NCI-H1048 (cell line): ENCODE data around the gene ENSA.
"Not testable (repeated sequence)": the region's sequence is repeated elsewhere in the genome, so short reads cannot be mapped to it uniquely, and the experiment has no call there.

Source experiments
- DNase-seq: peaks from one replicate; lab custom pipeline; 2025; lab: John Stamatoyannopoulos, UW

The ENSA gene

DNA sequence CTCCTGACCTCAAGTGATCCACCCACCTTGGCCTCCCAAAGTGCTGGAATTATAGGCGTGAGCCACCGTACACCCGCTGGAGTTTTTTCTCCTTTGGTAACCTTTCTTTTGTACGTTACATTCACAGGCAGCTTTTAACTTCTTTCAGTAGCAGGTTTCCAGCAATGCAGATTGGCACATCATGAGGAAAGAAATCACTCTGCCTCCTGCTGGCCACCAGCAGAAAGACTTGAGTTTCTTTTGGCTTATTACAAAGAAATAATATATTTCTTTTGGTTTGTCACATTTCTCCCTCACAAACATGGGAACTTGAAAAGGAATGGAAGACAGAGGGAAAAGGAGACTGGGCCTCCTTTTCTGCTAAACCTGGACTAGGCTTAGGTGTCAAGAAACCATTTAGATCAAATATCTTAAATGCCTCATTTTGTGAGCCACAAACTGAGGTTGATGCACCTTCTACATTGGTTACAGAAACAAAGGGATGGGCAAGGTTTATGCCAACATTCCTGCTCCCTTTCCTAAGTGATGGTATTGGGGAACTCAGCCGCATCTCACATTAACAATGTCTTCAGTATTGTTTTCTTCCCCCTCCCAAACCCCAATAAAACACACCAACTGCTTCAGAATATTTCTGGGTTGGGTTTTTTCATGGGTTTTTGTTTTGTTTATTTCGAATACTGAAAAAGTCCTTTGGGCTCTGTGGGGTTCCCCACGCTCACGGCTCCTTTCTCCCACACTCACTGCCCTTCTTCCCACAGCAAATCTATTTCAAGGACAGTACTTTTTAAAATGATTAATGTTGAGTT lies 7.7 kb downstream of the ENSA start:
- no peak for DNase-seq

DNA sequence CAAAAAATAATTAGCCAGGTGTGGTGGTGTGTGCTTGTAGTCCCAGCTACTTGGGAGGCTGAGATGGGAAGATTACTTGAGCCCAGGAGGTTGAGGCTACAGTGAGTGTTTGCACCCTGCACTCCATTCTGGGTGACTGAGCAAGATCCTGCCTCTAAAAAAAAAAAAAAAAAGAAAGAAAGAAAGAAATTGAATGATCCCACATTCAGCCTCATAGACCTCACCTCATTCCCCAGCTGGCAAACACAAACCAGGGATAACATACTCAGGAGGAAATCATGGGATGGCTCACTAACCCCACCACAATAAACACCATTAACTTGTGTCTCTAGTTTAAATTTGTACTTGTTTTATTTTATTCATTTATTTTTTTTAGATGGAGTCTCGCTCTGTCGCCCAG lies 8.5 kb downstream of the ENSA start:
- no peak for DNase-seq

DNA sequence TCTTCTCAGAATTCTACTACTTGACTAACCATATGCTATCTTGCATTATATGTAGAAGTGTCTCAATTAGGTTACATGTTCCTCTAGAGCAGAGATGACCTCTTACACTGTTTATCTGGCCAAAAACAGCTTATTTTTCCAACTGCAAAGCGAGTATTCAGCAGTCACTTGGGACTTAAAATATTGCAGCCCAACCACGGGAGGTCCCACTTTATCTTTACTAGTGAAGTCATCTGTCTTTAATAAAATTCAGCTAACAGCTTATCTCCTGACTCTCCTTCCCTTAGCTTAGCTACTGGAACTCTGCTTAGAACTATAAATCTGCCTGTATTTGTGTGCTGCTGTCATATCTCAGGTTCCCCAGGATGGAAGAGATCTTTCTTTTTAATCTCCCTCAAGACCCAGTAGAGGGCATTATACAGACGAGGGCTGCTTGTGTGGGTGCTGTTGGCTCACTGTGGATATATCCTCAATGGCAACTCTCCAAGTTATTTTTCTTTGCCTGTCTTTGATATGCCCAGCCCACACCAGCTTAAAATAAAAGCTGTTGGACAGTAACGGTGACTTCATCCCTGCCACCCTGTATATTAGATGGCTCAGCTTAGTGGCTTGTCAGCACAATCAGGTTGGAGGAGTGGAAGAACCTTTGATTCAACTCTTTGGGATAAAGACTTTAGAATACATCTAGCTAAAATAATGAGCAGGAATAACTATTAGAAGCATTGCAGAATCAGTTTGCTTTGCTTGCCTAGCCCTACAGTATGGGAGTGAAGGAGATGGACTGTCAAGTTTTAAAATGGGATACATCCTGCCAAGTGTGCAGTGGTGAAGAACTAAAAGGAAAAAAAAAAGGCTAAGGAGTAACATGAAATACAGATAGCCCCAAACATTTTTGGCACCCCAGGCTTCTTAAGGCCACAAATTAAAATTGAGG lies 9.6 kb downstream of the ENSA start:
- no peak for DNase-seq

DNA sequence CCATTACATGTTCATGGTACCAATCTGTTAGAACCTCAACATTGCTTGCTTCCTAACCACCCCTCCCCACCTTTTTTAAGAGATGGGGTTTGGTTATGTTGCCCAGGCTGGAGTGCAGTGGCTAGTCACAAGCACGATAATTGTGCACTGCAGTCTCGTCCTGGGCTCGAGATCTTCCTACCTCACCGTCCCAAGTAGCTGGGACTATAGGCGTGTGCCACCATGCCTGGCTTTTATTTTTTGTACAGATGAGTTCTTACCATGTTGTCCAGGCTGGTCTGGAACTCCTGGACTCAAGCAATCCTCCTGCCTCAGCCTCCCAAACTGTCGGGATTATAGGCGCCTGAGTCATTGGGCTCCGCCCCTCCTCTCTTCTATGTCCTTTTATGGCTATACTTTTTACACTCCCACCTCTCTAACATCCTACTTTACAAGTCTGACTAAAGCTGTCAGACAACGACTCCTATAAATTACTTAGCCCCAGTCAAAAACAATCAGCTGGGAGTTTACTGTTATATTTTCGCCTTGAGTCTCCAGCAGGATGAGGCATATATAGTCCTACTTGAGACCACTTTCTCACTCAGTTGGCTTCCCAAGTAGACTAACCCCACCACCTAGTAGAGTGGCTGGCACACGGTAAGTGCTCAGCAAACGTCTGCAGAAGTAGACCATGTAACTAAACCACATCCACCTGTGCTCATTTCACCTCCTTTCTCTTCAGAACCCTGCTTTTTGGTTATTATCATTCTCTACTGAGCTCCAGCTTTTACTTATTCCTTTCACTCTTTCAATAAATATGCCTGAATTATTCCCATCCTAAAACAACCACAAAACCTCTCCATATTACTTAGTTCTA lies 13.8 kb downstream of the ENSA start:
- no peak for DNase-seq

DNA sequence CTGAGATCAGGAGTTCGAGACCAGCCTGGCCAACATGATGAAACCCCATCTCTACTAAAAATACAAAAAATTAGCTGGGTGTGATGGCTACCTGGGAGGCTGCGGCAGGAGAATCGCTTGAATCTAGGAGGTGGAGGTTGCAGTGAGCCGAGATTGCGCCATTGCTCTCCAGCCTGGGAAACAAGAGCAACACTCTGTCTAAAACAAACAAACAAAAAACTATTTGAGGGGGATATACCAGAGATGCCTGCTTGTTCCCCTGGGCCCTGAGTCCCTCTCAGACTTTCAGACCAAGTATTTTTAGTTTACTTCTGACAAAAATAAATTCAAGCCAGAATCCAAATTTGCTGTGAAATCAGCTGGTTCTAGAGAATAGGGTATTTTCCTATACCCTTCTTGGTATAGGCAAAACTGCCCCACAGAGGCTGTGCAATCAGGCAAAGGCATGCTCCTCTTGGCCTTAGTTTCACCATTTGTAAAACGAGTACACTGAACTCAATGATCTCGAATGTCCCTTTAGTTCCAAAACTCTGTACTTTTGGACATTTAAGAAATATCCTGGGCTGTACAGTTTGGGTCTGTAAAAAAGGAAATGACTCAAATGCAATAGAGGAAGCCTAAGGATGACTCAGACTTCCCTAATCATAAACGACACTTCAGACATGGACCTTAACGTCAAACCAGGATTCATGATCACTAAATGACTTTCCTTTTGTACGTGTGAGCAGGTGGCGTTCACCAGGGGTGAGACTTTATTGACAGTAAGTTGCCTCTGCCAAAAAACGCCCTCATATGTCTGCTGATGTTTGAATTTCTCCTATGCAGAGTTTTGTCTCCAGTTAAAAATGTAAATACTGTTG lies 16.1 kb downstream of the ENSA start:
- DNase-seq: no peak

DNA sequence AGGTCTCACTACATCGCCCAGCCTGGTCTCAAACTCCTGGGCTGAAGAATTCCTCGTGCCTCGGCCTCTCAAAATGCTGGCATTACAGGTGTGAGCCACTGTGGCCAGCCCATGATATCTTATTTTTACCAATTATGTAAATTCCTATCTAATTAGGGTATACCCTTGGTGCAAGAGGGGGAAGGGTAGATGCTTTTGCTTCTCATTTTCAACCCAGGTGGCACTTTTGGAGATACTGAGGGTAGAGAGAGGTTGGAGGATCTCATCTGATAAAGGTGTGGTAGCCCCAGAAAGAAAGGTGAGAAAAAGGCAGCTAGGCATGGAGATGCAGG lies 17.4 kb downstream of the ENSA start:
- DNase-seq: no peak

DNA sequence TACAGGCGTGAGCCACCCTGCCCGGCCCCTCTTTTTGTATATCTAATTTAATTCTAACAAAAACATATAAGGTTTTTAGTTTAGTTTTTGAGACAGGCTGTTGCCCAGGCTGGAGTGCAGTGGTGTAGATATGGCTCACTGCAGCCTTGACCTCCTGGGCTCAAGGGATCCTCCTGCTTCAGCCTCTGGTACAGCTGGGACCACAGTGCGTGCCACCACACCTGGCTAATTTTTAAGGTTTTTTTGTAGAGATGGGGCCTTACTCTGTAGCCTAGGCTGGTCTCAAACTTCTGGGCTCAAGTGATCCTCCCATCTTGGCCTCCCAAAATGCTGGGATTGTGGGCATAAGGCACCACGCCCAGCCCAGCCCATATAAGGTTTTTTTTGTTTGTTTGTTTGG lies 18.8 kb downstream of the ENSA start:
- DNase-seq: no peak

DNA sequence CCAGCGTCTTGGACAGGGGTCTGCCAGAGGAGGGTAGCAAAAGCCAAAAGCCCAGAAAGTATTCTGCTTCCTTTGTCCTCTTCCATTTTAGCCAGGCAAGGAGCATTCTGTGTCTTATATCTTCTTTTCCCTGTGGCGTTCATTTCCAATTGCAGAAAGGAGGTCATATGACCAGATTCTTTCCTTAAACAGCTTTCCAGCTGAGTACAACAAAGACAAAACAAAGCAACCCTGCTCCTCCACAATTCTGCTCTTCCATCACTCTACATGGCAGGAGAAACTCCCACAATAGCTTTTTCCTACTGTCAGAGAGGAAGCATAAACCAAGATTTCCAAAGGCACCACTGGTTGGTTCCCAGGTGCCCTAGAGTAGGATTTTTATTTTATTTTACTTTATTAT lies 19.7 kb downstream of the ENSA start:
- DNase-seq: no peak

DNA sequence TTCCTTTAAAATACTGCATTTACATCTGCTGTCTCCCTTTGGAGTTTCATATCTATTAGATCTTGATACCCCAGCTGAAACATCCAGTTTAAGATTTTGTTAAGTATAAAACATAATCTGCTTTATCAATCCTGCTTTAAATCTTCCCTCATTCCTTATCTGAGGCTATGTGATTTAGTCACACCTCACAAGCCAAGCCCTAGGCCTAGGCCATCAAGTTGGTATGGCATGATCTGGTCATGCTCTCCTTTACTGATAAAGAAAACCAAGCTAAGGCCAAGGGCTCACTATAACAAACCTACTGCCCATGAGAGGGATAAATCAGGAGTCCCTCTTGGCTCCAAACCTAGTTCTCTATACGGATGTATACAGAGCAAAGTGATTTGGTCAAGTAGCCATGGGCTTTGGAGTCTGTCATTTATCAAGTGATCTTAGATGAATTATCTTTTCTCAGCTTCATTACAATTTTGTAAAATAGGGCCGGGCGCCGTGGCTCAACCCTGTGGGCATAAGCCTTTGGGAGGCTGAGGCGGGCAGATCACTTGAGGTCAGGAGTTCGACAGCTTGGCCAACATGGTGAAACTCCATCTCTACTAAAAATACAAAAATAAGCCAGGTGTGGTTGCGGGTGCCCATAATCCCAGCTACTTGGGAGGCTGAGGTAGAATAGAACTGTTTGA lies 22.8 kb downstream of the ENSA start:
- DNase-seq: no peak

DNA sequence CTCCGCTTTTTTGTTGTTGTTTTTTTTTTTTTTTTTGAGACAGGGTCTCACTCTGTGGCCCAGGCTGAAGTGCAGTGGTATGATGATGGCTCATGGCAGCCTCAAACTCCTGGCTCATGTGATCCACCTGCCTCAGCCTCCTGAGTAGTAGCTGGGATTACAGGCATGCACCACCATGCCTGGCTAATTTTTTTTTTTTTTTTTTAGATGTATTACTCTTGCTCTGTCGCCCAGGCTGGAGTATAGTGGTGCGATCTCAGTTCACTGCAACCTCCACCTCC lies 24.0 kb downstream of the ENSA start:
- not testable (repeated sequence) for DNase-seq

DNA sequence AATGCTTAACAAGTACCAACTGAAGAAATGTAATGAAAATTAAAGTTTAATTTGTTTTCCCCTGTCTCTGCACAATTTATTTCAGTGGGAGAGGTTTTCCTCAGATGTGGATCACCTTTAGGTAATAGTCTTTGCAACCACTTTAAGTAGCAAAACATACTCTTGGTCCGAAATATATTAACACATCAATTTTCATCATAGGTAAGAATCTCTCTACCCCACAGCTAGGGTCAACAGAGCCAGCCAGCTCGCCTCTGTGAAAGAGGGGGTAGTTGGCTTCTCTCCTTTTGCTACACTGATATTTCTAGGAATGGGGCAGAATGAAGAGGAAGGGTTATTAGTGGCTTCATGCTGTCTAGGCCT lies 25.2 kb downstream of the ENSA start:
- DNase-seq: no peak

DNA sequence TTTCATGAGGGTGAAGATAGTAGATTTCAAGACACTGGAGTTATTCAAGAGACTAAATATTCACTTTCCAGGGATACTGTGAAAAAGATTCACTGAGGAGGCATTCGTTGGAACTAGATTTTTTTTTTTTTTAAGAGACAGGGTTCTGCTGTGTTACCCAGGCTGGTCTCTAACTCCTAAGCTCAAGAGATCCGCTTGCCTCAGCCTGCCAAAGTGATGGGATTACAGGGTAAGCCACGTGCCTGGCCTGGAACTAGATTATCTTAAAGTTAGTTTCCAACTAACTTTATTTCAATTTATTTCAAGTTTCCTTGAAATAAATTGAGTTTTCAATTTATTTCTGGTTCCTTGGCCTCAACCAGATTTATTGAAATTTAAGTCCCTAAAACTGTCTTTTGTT lies 25.7 kb downstream of the ENSA start:
- no peak for DNase-seq

DNA sequence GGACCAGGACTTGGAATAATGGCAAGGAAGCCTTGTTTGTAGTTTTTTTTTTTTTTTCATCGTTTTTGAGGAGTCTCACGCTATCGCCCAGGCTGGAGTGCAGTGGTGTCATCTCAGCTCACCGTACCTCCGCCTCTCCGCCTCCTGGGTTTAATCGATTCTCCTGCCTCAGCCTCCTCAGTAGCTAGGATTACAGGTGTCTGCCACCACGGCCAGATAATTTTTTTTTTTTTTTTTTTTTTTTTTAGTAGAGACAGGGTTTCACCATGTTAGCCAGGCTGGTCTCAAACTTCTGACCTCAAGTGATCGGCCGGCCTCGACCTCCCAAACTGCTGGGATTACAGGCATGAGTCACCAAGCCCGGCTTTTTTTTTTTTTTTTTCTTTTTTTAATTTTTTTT lies 27.0 kb downstream of the ENSA start:
- not testable (repeated sequence) for DNase-seq

DNA sequence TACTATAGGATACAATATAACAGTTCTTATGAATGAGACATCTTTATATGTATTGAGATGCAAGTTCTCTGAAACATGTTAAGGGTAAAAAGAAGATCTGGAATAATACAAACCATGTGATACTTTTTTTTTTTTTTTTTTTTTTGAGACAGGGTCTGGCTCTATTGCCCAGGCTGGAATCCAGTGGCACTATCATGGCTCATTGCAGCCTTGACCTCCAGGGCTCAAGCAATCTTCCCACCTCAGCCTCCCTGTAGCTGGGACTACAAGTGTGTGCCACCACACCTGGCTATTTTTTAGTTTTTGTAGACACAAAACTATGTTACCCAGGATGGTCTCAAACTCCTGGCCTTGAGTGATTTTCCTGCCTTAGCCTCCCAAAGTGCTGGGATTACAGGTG lies 27.9 kb downstream of the ENSA start:
- DNase-seq: no peak

DNA sequence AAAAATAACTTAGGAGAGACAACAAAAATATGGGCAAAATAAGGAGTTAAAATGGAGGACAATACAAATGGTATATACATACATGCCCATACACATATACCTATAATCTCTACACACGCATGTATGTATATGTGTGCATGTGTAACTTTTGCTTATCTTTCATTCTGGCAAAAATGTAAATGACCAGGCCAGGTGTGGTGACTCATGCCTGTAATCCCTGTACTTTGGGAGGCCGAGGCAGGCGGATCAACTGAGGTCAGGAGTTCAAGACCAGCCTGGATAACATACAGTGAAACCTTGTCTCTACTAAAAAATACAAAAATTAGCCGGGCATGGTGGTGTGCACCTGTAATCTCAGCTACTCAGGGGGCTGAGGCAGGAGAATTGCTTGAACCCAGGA lies 31.1 kb downstream of the ENSA start:
- not testable (repeated sequence) for DNase-seq

DNA sequence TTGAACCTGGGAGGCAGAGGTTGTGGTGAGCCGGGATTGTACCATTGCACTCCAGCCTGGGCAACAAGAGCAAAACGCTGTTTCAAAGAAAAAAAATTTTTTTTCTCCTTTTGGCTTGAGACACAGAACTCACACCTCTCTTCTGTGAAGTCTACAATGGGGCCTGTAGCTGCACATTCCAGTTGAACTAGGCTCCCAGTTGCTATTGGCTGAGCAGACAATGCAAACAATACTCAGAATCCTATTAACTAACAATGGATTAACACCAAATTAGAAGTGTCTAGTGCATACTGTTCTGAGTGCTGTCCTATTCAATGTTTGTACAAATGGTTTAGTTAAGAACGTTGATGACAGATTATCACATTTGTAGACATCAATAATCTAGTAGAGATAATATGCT lies 32.4 kb downstream of the ENSA start:
- DNase-seq: no peak

DNA sequence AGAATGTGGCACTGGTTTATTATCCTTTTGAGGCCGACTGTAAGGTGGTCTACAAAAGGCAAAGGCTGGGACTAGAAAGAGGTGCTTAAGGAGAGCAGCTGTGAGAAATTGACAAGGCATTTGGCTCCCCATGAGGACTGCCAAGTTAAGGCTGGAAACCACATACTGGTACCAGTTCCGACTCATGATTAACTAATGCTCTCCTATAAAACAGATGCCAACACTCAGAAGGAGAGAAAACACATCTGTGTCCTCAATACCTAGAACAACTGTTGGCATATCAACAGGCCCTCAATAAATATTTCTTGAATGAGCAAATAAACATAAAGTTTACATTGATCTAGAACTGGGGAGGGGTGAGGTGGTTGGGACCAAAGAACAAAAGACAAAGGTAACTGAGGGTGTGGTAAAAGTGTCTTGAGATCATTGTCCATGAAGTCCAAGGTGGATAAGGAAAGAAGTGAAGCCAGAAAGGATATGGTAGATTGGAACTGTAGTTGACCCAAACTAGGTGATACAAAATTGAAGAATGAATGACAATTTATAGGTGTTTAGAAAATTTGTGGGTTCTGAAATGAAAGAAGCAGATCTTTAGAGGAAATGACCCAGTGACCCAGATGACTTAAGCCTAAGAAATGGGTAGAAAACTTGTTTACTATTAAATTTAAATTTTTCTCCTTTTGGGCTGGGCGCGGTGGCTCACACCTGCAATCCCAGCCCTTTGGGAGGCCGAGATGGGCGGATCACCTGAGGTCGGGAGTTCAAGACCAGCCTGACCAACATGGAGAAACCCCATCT lies 33.1 kb downstream of the ENSA start:
- no peak for DNase-seq

DNA sequence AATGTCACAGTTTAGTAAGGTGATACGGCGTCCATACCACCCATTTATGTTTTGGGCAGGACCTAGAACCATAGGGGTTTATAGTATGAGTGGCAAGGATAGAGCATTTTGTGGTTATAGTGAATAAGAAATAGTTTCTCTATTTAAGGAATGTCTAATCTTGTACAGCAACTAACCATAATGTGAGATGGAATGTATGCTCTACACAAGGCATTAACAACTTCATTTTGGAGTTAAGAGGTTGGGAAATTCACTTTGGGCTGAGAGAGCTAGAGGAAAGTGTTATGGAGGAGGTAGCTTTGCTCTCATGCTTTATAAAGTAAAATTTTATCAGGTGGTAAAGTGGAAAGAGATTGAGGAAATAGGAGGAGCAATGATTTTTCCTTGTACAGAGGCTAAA lies 47.0 kb downstream of the ENSA start:
- DNase-seq: no peak

DNA sequence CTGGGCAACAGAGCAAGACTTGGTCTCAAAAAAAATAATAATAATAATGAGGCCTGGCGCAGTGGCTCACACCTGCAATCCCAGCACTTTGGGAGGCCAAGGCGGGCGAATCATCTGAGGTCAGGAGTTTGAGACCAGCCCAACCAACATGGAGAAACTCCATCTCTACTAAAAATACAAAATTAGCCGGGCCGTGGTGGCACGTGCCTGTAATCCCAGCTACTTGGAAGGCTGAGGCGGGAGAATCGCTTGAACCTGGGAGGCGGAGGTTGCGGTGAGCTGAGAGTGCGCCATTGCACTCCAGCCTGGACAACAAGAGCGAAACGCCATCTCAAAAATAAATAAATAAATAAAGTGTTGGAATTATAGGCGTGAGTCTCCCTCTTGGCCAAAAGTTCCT lies 47.5 kb downstream of the ENSA start:
- DNase-seq: not testable (repeated sequence)

DNA sequence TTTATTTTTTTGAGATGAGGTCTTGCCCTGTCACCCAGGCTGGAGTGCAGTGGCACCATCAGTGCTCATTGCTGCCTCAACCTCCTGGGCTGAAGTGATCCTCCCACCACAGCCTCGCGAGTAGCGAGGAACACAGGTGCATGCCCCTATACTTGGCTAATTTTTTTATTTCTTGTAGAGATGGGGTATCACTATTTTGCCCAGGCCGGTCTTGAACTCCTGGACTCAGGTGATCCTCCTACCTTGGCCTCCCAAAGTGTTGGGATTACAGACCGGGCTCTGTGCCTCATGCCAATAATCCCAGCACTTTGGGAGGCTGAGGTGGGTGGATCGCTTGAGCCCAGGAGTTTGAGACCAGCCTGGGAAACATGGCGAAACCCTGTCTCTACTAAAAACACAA lies 48.0 kb downstream of the ENSA start:
- not testable (repeated sequence) for DNase-seq
